H1 (cell line): Measurements from ENCODE around the gene TMEM255B. TPM values are rescaled to one million over a fixed set of nuclear protein-coding genes. Genes with fewer than 3 reads are reported as not detected.

Experiments used
- CTCF ChIP-seq, 3 experiments: IDR thresholded peaks; 1 replicate in 2 of 3; 2 replicates in 1 of 3; pipeline versions ENCODE4 v1.5.1 to v1.6.1; 2011; ENCODE audit warnings: low read length in 3 of 3, mild to moderate bottlenecking in 3 of 3, inconsistent platforms in 2 of 3, low read depth in 1 of 3, moderate library complexity in 1 of 3; ENCODE audit not compliant: insufficient read depth in 1 of 3; ENCODE audit errors: control extremely low read depth in 1 of 3
- PHF8 ChIP-seq: fragments of 200-600 bp; sonication (generic); conservative IDR thresholded peaks from 2 replicates; pipeline ENCODE4 v1.7.1; 2012; ENCODE audit warnings: low read depth, mild to moderate bottlenecking, inconsistent platforms, low read length, moderate library complexity
- SP4 ChIP-seq: IDR thresholded peaks from 2 replicates; pipeline ENCODE4 v1.6.1; 2012; ENCODE audit warnings: low read length, inconsistent platforms
- YY1 ChIP-seq: IDR thresholded peaks from 2 replicates; pipeline ENCODE4 v1.6.1; 2011; ENCODE audit warnings: low read depth, mild to moderate bottlenecking, low read length
- polyA plus RNA-seq, 7 experiments: library from polyadenylated mRNA; depleted of rRNA in 3 of 7; stranded (reverse) in 5 of 7; unstranded in 2 of 7; fragments of >200 nt in 5 of 7; fragments of 200-250 nt in 2 of 7; gene quantifications; 1 replicate in 5 of 7; 2 replicates in 1 of 7; 4 replicates in 1 of 7; pipeline versions ENCODE4 v1.2.1 to v1.2.3, GENCODE V29; 2011 to 2013; ENCODE audit warnings: missing spikeins in 2 of 7, mixed read lengths in 2 of 7
- total RNA-seq: library from RNA; stranded (reverse); fragmentation: NEBNext Ultra II Directional; extraction: Animal tissue kit (Norgen Biotek cat#: 25700); gene quantifications from 2 replicates; pipeline ENCODE4 v1.2.1, GENCODE V29; 2021

Gene TMEM255B
- total and polyA plus RNA-seq, 2 of the 8 experiments (the other 6 are each of a cell fraction or from before 2014, with no cell fraction given): 3.4 to 4.4 TPM

- TF ChIP-seq PHF8: no peak
- TF ChIP-seq CTCF (IDR thresholded peaks at IDR 0.05; ENCODE audit: control extremely low read depth in 1 of 3, insufficient read depth in 1 of 3, low read depth in 1 of 3, low read length in 3 of 3): no peak
- TF ChIP-seq SP4: no peak
- TF ChIP-seq YY1: no peak
Observed at GRCh38 chr13:113788413-113789135, 29.5 kb downstream of the TMEM255B start (continued).
